Natural killer cell (primary cell): Measurements from ENCODE around the gene SHISAL1. TPM values are rescaled to one million over a fixed set of nuclear protein-coding genes. Genes with fewer than 3 reads are reported as not detected.

ENCODE experiments used
- ATAC-seq, 3 donors: fragments of 150-1000 bp in 2 of 3; fragments of 200-7000 bp in 1 of 3; cut with Tn5 transposase; 1 replicate in 1 of 3; 2 replicates in 2 of 3; pipeline ENCODE4 v1.10.0; 2021; ENCODE audit warnings: mild to moderate bottlenecking in 2 of 3, moderate library complexity in 2 of 3
- DNase-seq, 2 donors: peaks; one replicate each; pipeline versions ENCODE4 v3.0.0 to v3.0.0-alpha.2; 2013 to 2021; ENCODE audit warnings: mixed read lengths in 1 of 2
- H3K27ac ChIP-seq: one replicate; pipeline ENCODE4 v1.5.1; 2013; ENCODE audit warnings: mild to moderate bottlenecking, low read length
- H3K27me3 ChIP-seq: one replicate; pipeline ENCODE4 v1.6.1; 2013; ENCODE audit warnings: low read length; ENCODE audit not compliant: control insufficient read depth, insufficient read depth
- H3K36me3 ChIP-seq: one replicate; pipeline ENCODE4 v1.6.1; 2013; ENCODE audit warnings: low read length; ENCODE audit not compliant: control insufficient read depth, insufficient read depth
- H3K4me1 ChIP-seq: one replicate; pipeline ENCODE4 v1.6.1; 2013; ENCODE audit warnings: low read length; ENCODE audit not compliant: control insufficient read depth, insufficient read depth
- H3K4me3 ChIP-seq: one replicate; pipeline ENCODE4 v1.5.1; 2013; ENCODE audit warnings: low read length
- H3K9me3 ChIP-seq: one replicate; pipeline ENCODE4 v1.6.1; 2013; ENCODE audit warnings: low read length; ENCODE audit not compliant: control insufficient read depth, insufficient read depth
- H3K27ac Mint-ChIP-seq, 2 donors: one replicate each; pipeline ENCODE4 v1.8.0; 2022; ENCODE audit warnings: mild to moderate bottlenecking in 2 of 2, mixed read lengths in 2 of 2, moderate library complexity in 1 of 2
- H3K27me3 Mint-ChIP-seq, 2 donors: one replicate each; pipeline ENCODE4 v1.8.0; 2022; ENCODE audit warnings: low read depth in 2 of 2, mixed read lengths in 2 of 2
- H3K36me3 Mint-ChIP-seq: one replicate; pipeline ENCODE4 v1.8.0; 2022; ENCODE audit warnings: mixed read lengths
- H3K4me1 Mint-ChIP-seq, 2 donors: one replicate each; pipeline ENCODE4 v1.8.0; 2022; ENCODE audit warnings: mixed read lengths in 2 of 2
- H3K4me3 Mint-ChIP-seq: one replicate; pipeline ENCODE4 v1.8.0; 2022; ENCODE audit warnings: mild to moderate bottlenecking, moderate library complexity, mixed read lengths
- H3K9me3 Mint-ChIP-seq, 2 donors: one replicate each; pipeline ENCODE4 v1.8.0; 2022; ENCODE audit warnings: mixed read lengths in 2 of 2
- WGBS: methylation state at CpG from one replicate; pipeline ENCODE4 v1.1.7; 2013; ENCODE audit warnings: missing lambda C conversion rate; ENCODE audit not compliant: insufficient coverage; 5-methylcytosine and 5-hydroxymethylcytosine counted together
- intact Hi-C: fragments of 100-400 bp; cut with micrococcal nuclease; formaldehyde crosslinking; loops from one replicate; pipeline ENCODE4 v1.14.2; 2022
- total RNA-seq, 4 donors: library from RNA; stranded (reverse); fragments of 120-200 nt in 1 of 4; gene quantifications; one replicate each; pipeline versions ENCODE4 v1.2.3 to v1.2.4, GENCODE V29; 2013 to 2022
- TF ChIP-seq, protein P1 (sequence below): fragments of 200-600 bp; IDR thresholded peaks from one replicate; pipeline ENCODE4 v1.8.0; 2022; ENCODE audit warnings: antibody characterized with exemption

SHISAL1 gene
- total RNA-seq, 3 donors from 2014 or later (not counting 1 experiment from before 2014, with no cell fraction given): not detected

DNA sequence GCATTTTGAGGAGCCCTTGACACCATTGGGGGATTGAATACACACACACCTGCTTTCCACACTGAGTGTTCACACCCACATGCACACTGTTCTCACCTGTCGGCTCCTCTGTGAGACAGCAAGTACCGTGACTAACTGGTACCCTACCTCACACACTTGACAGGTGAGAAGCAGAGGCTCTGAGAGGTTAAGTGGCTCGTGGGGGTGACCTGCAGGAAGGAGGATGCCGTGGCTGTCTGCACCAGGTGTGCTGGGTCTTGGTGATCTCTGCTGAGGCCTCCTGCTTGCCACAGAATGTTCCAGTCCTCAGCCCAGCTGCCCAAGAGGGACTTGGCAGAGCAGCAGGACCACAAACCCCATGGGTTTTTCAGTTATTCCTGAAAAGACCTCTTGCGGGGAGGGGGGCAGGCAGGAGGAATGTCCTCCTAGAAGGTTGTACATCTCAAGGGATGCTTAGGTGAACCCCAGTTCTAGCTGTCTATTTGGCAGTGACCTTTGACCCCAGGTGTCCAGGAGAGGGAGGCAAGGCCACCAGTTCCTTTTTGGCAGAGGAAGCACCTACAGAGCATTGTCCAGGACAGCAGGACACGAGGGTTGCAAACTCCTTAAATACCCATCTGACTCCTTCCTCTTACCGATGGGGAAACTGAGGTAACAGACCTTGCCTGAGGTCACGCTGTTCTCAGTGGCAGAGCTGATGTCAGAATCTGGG, 66.0 kb downstream of the SHISAL1 start:
- Mint-ChIP-seq H3K4me1 (no peaks in the 10 kb centered on the region), H3K9me3 (peaks cover 4 to 5% of the 10 kb centered on the region in 2 donors), H3K36me3 (no peaks in the 10 kb centered on the region), H3K27ac (no peak overlapping the region), H3K4me3 (no peak overlapping the region), H3K27me3 (peaks cover 32 to 50% of the 10 kb centered on the region in 2 donors)
- intact Hi-C loops: no loop called here
- DNase-seq (no peak), ATAC-seq (no peak)
- no peaks in the 10 kb centered on the region for H3K36me3 ChIP-seq
- H3K4me3 ChIP-seq: no peak overlapping the region
- 80% methylated on average over 5 of the region's 8 CpGs for WGBS
- no peaks in the 10 kb centered on the region for H3K27me3 ChIP-seq
- TF ChIP-seq, protein P1, sequence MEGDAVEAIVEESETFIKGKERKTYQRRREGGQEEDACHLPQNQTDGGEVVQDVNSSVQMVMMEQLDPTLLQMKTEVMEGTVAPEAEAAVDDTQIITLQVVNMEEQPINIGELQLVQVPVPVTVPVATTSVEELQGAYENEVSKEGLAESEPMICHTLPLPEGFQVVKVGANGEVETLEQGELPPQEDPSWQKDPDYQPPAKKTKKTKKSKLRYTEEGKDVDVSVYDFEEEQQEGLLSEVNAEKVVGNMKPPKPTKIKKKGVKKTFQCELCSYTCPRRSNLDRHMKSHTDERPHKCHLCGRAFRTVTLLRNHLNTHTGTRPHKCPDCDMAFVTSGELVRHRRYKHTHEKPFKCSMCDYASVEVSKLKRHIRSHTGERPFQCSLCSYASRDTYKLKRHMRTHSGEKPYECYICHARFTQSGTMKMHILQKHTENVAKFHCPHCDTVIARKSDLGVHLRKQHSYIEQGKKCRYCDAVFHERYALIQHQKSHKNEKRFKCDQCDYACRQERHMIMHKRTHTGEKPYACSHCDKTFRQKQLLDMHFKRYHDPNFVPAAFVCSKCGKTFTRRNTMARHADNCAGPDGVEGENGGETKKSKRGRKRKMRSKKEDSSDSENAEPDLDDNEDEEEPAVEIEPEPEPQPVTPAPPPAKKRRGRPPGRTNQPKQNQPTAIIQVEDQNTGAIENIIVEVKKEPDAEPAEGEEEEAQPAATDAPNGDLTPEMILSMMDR: no peak
- H3K9me3 ChIP-seq: peaks cover 3% of the 10 kb centered on the region
- no peaks in the 10 kb centered on the region for H3K4me1 ChIP-seq
- no peak overlapping the region for H3K27ac ChIP-seq

DNA sequence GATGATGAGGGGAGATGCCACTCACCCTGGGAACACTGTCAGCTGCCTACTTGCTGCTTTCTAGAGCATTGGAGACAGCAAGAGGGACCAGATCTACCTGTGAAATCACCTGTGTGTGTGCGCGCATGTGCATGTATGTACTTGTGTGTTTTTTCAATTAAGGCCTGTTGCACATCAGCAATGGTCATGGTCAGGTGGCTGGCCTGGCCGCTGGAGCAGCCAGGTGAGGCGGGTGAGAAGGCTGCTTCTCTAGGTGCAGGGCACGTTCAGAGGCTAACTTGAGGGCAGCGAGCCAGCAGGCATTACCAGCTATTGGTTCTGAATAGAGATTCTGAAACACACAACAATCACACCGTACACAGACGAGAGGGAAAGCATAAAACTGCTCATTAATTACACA, 66.9 kb downstream of the SHISAL1 start:
- Histone ChIP-seq H3K36me3 (no peaks in the 10 kb centered on the region), H3K4me1 (no peaks in the 10 kb centered on the region), H3K27ac (no peak overlapping the region), H3K4me3 (no peak overlapping the region), H3K27me3 (no peaks in the 10 kb centered on the region), H3K9me3 (peaks cover 3% of the 10 kb centered on the region)
- intact Hi-C loops: no loop called here
- H3K4me1 Mint-ChIP-seq: no peaks in the 10 kb centered on the region
- ATAC-seq (no peak), DNase-seq (no peak)
- 93% methylated on average over 8 of the region's 8 CpGs for WGBS
- TF ChIP-seq, protein P1: no peak
- peaks cover 30 to 48% of the 10 kb centered on the region in 2 donors for H3K27me3 Mint-ChIP-seq
- H3K4me3 Mint-ChIP-seq: no peak overlapping the region
- H3K27ac Mint-ChIP-seq: no peak overlapping the region
- no peaks in the 10 kb centered on the region for H3K36me3 Mint-ChIP-seq
- peaks cover 4 to 5% of the 10 kb centered on the region in 2 donors for H3K9me3 Mint-ChIP-seq

DNA sequence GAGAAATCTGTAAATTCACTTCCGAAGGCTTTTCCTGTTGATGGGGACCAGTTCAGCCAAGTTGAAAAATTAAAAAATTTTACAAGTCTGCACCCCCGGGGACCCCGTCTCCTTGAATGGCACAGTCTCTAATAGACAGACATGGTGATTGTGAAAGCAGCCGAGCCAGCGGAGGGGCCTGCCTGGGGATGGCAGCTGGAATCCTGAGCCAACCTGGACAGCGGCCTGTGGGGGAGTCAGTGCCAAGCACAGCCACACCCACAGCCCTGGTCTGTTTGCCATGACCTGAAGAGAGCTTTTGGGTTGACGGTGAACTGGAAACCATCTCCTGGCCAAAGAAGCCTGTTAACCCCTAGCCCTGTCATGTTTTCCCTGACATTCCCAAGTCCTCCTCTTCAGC, 67.3 kb downstream of the SHISAL1 start:
- Histone ChIP-seq H3K27ac (no peak overlapping the region), H3K9me3 (peaks cover 3% of the 10 kb centered on the region), H3K27me3 (no peaks in the 10 kb centered on the region), H3K4me1 (no peaks in the 10 kb centered on the region), H3K36me3 (no peaks in the 10 kb centered on the region), H3K4me3 (no peak overlapping the region)
- 92% methylated on average over 7 of the region's 7 CpGs for WGBS
- H3K36me3 Mint-ChIP-seq: no peaks in the 10 kb centered on the region
- intact Hi-C loops: no loop called here
- ATAC-seq (no peak), DNase-seq (no peak)
- no peak overlapping the region for H3K27ac Mint-ChIP-seq
- peaks cover 4 to 5% of the 10 kb centered on the region in 2 donors for H3K9me3 Mint-ChIP-seq
- TF ChIP-seq, protein P1: no peak
- peaks cover 30 to 48% of the 10 kb centered on the region in 2 donors for H3K27me3 Mint-ChIP-seq
- no peaks in the 10 kb centered on the region for H3K4me1 Mint-ChIP-seq
- H3K4me3 Mint-ChIP-seq: no peak overlapping the region
